Measurements from ENCODE around the gene SELL.
"Not testable (repeated sequence)": the region's sequence is repeated elsewhere in the genome, so short reads cannot be mapped to it uniquely, and the experiment has no call there.

SELL gene

GRCh38 chr1:169707912-169708604 lies 3.4 kb downstream of the SELL start:
- no peak for DNase-seq (ENCODE audit: extremely low read depth in 1 of 2, low read depth in 1 of 2)

GRCh38 chr1:169704797-169705196 lies 6.6 kb downstream of the SELL start:
- no peak for DNase-seq (ENCODE audit: extremely low read depth in 1 of 2, low read depth in 1 of 2)

GRCh38 chr1:169701261-169702005 lies 10.0 kb downstream of the SELL start:
- no peak for DNase-seq (ENCODE audit: extremely low read depth in 1 of 2, low read depth in 1 of 2)

GRCh38 chr1:169699707-169700106 lies 11.7 kb downstream of the SELL start:
- no peak for DNase-seq (ENCODE audit: extremely low read depth in 1 of 2, low read depth in 1 of 2)

GRCh38 chr1:169698976-169699375 lies 12.4 kb downstream of the SELL start:
- no peak for DNase-seq (ENCODE audit: extremely low read depth in 1 of 2, low read depth in 1 of 2)

- no peak for DNase-seq (ENCODE audit: extremely low read depth in 1 of 2, low read depth in 1 of 2)
Measured at GRCh38 chr1:169697755-169698154, 13.7 kb downstream of the SELL start.

- DNase-seq (ENCODE audit: extremely low read depth in 1 of 2, low read depth in 1 of 2) = no peak
Measured at GRCh38 chr1:169696273-169697100, 14.9 kb downstream of the SELL start.

GRCh38 chr1:169694304-169695075 lies 16.9 kb downstream of the SELL start:
- no peak for DNase-seq (ENCODE audit: extremely low read depth in 1 of 2, low read depth in 1 of 2)

GRCh38 chr1:169692756-169693460 lies 18.5 kb downstream of the SELL start:
- no peak for DNase-seq (ENCODE audit: extremely low read depth in 1 of 2, low read depth in 1 of 2)

- DNase-seq (ENCODE audit: extremely low read depth in 1 of 2, low read depth in 1 of 2) = no peak
Measured at GRCh38 chr1:169690489-169690888, 20.9 kb downstream of the SELL start.

GRCh38 chr1:169689395-169689794 lies 22.0 kb downstream of the SELL start:
- DNase-seq (ENCODE audit: extremely low read depth in 1 of 2, low read depth in 1 of 2) = no peak

- not testable (repeated sequence) for DNase-seq (ENCODE audit: extremely low read depth in 1 of 2, low read depth in 1 of 2)
Measured at GRCh38 chr1:169688377-169688776, 23.0 kb downstream of the SELL start.

- DNase-seq (ENCODE audit: extremely low read depth in 1 of 2, low read depth in 1 of 2) = no peak
Measured at GRCh38 chr1:169683661-169684060, 27.8 kb downstream of the SELL start.

GRCh38 chr1:169683168-169683567 lies 28.3 kb downstream of the SELL start:
- not testable (repeated sequence) for DNase-seq (ENCODE audit: extremely low read depth in 1 of 2, low read depth in 1 of 2)

GRCh38 chr1:169682071-169682470 lies 29.3 kb downstream of the SELL start:
- no peak for DNase-seq (ENCODE audit: extremely low read depth in 1 of 2, low read depth in 1 of 2)

GRCh38 chr1:169681140-169681539 lies 30.3 kb downstream of the SELL start:
- DNase-seq (ENCODE audit: extremely low read depth in 1 of 2, low read depth in 1 of 2) = no peak

- no peak for DNase-seq (ENCODE audit: extremely low read depth in 1 of 2, low read depth in 1 of 2)
Measured at GRCh38 chr1:169680377-169681019, 30.9 kb downstream of the SELL start.

GRCh38 chr1:169679692-169680091 lies 31.7 kb downstream of the SELL start:
- DNase-seq (ENCODE audit: extremely low read depth in 1 of 2, low read depth in 1 of 2) = no peak

- no peak for DNase-seq (ENCODE audit: extremely low read depth in 1 of 2, low read depth in 1 of 2)
Measured at GRCh38 chr1:169676001-169676400, 35.4 kb downstream of the SELL start.

GRCh38 chr1:169670836-169671235 lies 40.6 kb downstream of the SELL start:
- no peak for DNase-seq (ENCODE audit: extremely low read depth in 1 of 2, low read depth in 1 of 2)
